HL-60/S4 (cell line): ENCODE data around the gene DOLK.
"Not testable (repeated sequence)": the region's sequence is repeated elsewhere in the genome, so short reads cannot be mapped to it uniquely, and the experiment has no call there.

ENCODE experiments used
- in situ Hi-C: fragments of 300-500 bp; cut with MboI; formaldehyde crosslinking; loops from 2 replicates; pipeline ENCODE4 v1.14.3; 2022; ENCODE audit warnings: low sequenced_read_pairs

Gene DOLK

GRCh38 chr9:128947527-128948301 is at the start of gene DOLK, which contains the start of gene NUP188:
TSS of gene DOLK (minus strand) at chr9:128947603. CDS start at chr9:128947303, 300 bp downstream.
TSS of gene NUP188 (plus strand) at chr9:128947699. CDS start at chr9:128947720, 21 bp downstream.
- in situ Hi-C loops: loop anchor here (25.0 kb wide), 1 partner anchor 210 kb away; no protein-coding TSS in a partner anchor

GRCh38 chr9:128995791-128996190 is 48.4 kb upstream of the DOLK start:
- in situ Hi-C loops: no loop called here

- in situ Hi-C loops: no loop called here
These were observed 45.6 kb upstream of the DOLK start for GRCh38 chr9:128992995-128993394.

GRCh38 chr9:128987805-128988204 is 40.4 kb upstream of the DOLK start:
- in situ Hi-C loops: no loop called here

- in situ Hi-C loops: no loop called here
These were observed 39.3 kb upstream of the DOLK start for GRCh38 chr9:128986671-128987070.

- in situ Hi-C loops: no loop called here
These were observed 36.1 kb upstream of the DOLK start for GRCh38 chr9:128983536-128983935.

GRCh38 chr9:128979111-128979510 is 31.7 kb upstream of the DOLK start:
- in situ Hi-C loops: no loop called here

GRCh38 chr9:128972956-128973355 is 25.6 kb upstream of the DOLK start:
- in situ Hi-C loops: no loop called here

GRCh38 chr9:128969491-128969890 is 22.1 kb upstream of the DOLK start:
- in situ Hi-C loops: no loop called here

GRCh38 chr9:128961403-128961802 is 14.0 kb upstream of the DOLK start:
- in situ Hi-C loops: not testable (repeated sequence)

GRCh38 chr9:128947277-128947526 is 201 bp downstream of the DOLK start:
- in situ Hi-C loops: loop anchor here (25.0 kb wide), 1 partner anchor 210 kb away; no protein-coding TSS in a partner anchor

GRCh38 chr9:128946571-128947276 is 679 bp downstream of the DOLK start:
- in situ Hi-C loops: loop anchor here (25.0 kb wide), 1 partner anchor 209 kb away; no protein-coding TSS in a partner anchor

GRCh38 chr9:128945798-128946501 is 1.5 kb downstream of the DOLK start:
- in situ Hi-C loops: loop anchor here (25.0 kb wide), 1 partner anchor 209 kb away; no protein-coding TSS in a partner anchor

GRCh38 chr9:128944966-128945365 is 2.4 kb downstream of the DOLK start:
- in situ Hi-C loops: loop anchor here (25.0 kb wide), 1 partner anchor 208 kb away; no protein-coding TSS in a partner anchor

GRCh38 chr9:128943832-128944620 is 3.4 kb downstream of the DOLK start:
- in situ Hi-C loops: loop anchor here (25.0 kb wide), 1 partner anchor 207 kb away; no protein-coding TSS in a partner anchor

- in situ Hi-C loops: loop anchor here (25.0 kb wide), 1 partner anchor 204 kb away; no protein-coding TSS in a partner anchor
These were observed 6.3 kb downstream of the DOLK start for GRCh38 chr9:128940946-128941755.

GRCh38 chr9:128940271-128940921 is 7.0 kb downstream of the DOLK start:
- in situ Hi-C loops: loop anchor here (25.0 kb wide), 1 partner anchor 203 kb away; no protein-coding TSS in a partner anchor

- in situ Hi-C loops: loop anchor here (25.0 kb wide), 1 partner anchor 200 kb away; no protein-coding TSS in a partner anchor
These were observed 9.9 kb downstream of the DOLK start for GRCh38 chr9:128937310-128938165.
